MM.1S (cell line): Measurements from ENCODE around the gene PTTG2.

Experiments used
- DNase-seq: peaks from one replicate; pipeline ENCODE4 v3.0.0-alpha.2; 2015
- H2AFZ ChIP-seq: fragments of 300-600 bp; sonication (generic); 2 replicates; pipeline ENCODE4 v1.6.0; 2016; ENCODE audit warnings: antibody characterized with exemption, low read length
- H3F3A ChIP-seq: fragments of 300-600 bp; sonication (generic); 2 replicates; pipeline ENCODE4 v1.6.1; 2016; ENCODE audit warnings: mild to moderate bottlenecking, antibody characterized with exemption, low read length, moderate library complexity, mixed read lengths; ENCODE audit not compliant: insufficient read depth
- H3K27ac ChIP-seq: fragments of 300-600 bp; sonication (generic); 2 replicates; pipeline ENCODE4 v1.5.1; 2016; ENCODE audit warnings: mild to moderate bottlenecking, low read length
- H3K27me3 ChIP-seq: fragments of 300-600 bp; sonication (generic); replicated peaks from 2 replicates; pipeline ENCODE4 v1.6.0; 2016; ENCODE audit warnings: low read length; ENCODE audit not compliant: insufficient read depth
- H3K36me3 ChIP-seq: fragments of 300-600 bp; sonication (generic); replicated peaks from 2 replicates; pipeline ENCODE4 v1.6.1; 2016; ENCODE audit warnings: mild to moderate bottlenecking, low read length, mixed read lengths; ENCODE audit not compliant: insufficient read depth
- H3K4me1 ChIP-seq: fragments of 300-600 bp; sonication (generic); 2 replicates; pipeline ENCODE4 v1.6.1; 2016; ENCODE audit warnings: low read length, mixed read lengths
- H3K4me2 ChIP-seq: fragments of 300-600 bp; sonication (generic); 2 replicates; pipeline ENCODE4 v1.6.0; 2016; ENCODE audit warnings: low read depth, low read length
- H3K4me3 ChIP-seq: fragments of 300-600 bp; sonication (generic); 2 replicates; pipeline ENCODE4 v1.5.1; 2016; ENCODE audit warnings: low read length, mixed read lengths
- H3K79me2 ChIP-seq: fragments of 300-600 bp; sonication (generic); 2 replicates; pipeline ENCODE4 v1.6.1; 2016; ENCODE audit warnings: mixed run types, low read length, mixed read lengths
- H3K9ac ChIP-seq: fragments of 300-600 bp; sonication (generic); 2 replicates; pipeline ENCODE4 v1.6.1; 2016; ENCODE audit warnings: low read length, mixed read lengths
- H3K9me2 ChIP-seq: fragments of 300-600 bp; sonication (generic); replicated peaks from 2 replicates; pipeline ENCODE4 v1.6.1; 2016; ENCODE audit warnings: mild to moderate bottlenecking, low read length, mixed read lengths; ENCODE audit not compliant: insufficient read depth
- H3K9me3 ChIP-seq: fragments of 300-600 bp; sonication (generic); replicated peaks from 2 replicates; pipeline ENCODE4 v1.6.1; 2016; ENCODE audit warnings: mild to moderate bottlenecking, low read length, mixed read lengths; ENCODE audit not compliant: insufficient read depth
- H4K20me1 ChIP-seq: fragments of 300-600 bp; sonication (generic); 2 replicates; pipeline ENCODE4 v1.6.1; 2016; ENCODE audit warnings: mild to moderate bottlenecking, low read length, moderate library complexity, mixed read lengths; ENCODE audit not compliant: insufficient read depth
- CTCF ChIP-seq: fragments of 300-600 bp; sonication (generic); IDR thresholded peaks from 2 replicates; pipeline ENCODE4 v1.5.1; 2016; ENCODE audit warnings: antibody characterized with exemption, low read length, mixed read lengths
- EZH2 ChIP-seq: fragments of 300-600 bp; sonication (generic); optimal IDR thresholded peaks from 2 replicates; pipeline ENCODE3; 2017; ENCODE audit warnings: low read depth, mild to moderate bottlenecking, antibody characterized with exemption, low read length, mixed read lengths
- EZH2phosphoT487 ChIP-seq: fragments of 300-600 bp; sonication (generic); IDR thresholded peaks from 2 replicates; pipeline ENCODE4 v1.6.1; 2018; ENCODE audit warnings: antibody characterized with exemption, low read length

PTTG2 gene

DNA sequence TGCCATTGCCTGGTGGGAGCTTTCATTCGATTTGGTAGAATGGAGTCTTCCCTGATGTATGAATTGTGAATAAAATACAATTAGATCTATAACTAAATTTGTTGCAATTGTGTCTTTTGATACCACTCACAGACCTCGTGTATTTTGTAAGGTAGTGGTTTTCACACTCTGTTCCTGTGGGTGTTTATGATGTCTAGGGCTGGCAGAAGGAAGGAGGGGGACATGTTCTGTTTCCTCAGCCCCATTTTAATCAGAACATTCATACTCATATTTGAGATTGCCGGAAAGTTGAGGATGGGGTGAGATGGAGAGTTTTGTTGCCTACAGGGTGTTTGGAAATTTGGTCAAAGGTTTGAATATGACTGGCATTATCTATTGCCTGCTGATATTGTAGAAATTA is 42.9 kb downstream of the PTTG2 start:
- no peaks in the 10 kb centered on the region for H3K36me3 ChIP-seq
- H3K9me3 ChIP-seq, result no peaks in the 10 kb centered on the region

DNA sequence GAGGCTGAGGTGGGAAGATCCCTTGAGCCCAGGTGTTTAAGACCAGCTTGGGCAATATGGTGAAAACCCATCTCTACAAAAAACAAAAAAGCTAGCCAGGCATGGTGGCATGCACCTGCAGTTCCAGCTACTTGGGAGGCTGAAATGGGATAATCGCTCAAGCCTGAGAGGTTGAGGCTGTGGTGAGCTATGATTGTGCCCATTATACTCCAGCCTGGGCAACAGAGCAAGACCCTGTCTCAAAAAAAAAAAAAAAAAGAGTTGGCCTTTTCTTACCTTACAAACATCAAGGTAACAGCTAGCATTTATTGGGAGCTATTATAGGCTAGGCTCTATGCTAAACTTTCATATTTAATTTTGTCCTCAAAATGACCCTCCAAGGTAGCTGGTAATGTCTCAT is 43.4 kb downstream of the PTTG2 start:
- peaks cover 12% of the 10 kb centered on the region for H3K4me1 ChIP-seq
- no peaks in the 10 kb centered on the region for H3K36me3 ChIP-seq
- H3K27me3 ChIP-seq, result no peaks in the 10 kb centered on the region
- H3K4me3 ChIP-seq, result no peak overlapping the region
- no peak overlapping the region for H2AFZ ChIP-seq
- no peak overlapping the region for H3K4me2 ChIP-seq
- no peak overlapping the region for H3K27ac ChIP-seq
- no peak for TF ChIP-seq EZH2phosphoT487
- no peak for TF ChIP-seq EZH2
- TF ChIP-seq CTCF, result no peak
- no peak for DNase-seq
- H3K9me2 ChIP-seq, result no peaks in the 10 kb centered on the region
- peaks cover 66% of the 10 kb centered on the region for H3K79me2 ChIP-seq
- no peaks in the 10 kb centered on the region for H4K20me1 ChIP-seq
- no peak overlapping the region for H3K9ac ChIP-seq
- no peaks in the 10 kb centered on the region for H3F3A ChIP-seq
- H3K9me3 ChIP-seq, result no peaks in the 10 kb centered on the region

More for the DNA sequence above, 42.9 kb downstream of the PTTG2 start:
- Histone ChIP-seq H3K27ac (no peak overlapping the region), H3K4me2 (no peak overlapping the region), H3K9ac (no peak overlapping the region), H2AFZ (no peak overlapping the region), H3K4me3 (no peak overlapping the region), H3K9me2 (no peaks in the 10 kb centered on the region), H3K27me3 (no peaks in the 10 kb centered on the region), H3K79me2 (peaks cover 67% of the 10 kb centered on the region), H3F3A (no peaks in the 10 kb centered on the region), H3K4me1 (peaks cover 12% of the 10 kb centered on the region), H4K20me1 (no peaks in the 10 kb centered on the region)
- DNase-seq, result no peak
- TF ChIP-seq EZH2 (no peak), EZH2phosphoT487 (no peak), CTCF (no peak)

DNA sequence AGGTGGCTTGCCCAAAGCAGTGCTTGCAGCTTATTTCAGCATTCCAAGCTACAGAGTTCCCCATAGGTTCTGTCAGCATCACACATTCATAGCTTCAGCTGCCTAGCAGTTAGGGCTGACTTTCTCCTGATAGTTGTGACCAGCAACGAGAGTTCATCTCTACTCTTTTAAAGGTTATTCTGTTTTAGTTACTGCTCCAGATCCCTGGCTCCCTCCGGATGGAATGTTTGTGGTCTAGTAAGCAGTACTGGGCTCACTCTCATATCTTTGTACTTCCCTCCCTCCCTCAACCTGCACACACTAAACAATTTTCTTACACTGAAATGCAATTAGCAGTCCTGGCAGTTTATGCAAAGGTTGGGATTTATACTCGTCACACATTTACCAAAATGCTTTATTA is 43.9 kb downstream of the PTTG2 start:
- Histone ChIP-seq H3K9me3 (no peaks in the 10 kb centered on the region), H3K36me3 (no peaks in the 10 kb centered on the region), H3K4me1 (peaks cover 12% of the 10 kb centered on the region), H3K4me2 (no peak overlapping the region), H3K79me2 (peaks cover 66% of the 10 kb centered on the region), H3K9ac (no peak overlapping the region), H3K9me2 (no peaks in the 10 kb centered on the region), H3K27me3 (no peaks in the 10 kb centered on the region), H3K27ac (no peak overlapping the region), H4K20me1 (no peaks in the 10 kb centered on the region), H2AFZ (no peak overlapping the region), H3K4me3 (no peak overlapping the region), H3F3A (no peaks in the 10 kb centered on the region)
- DNase-seq, result no peak
- TF ChIP-seq EZH2 (no peak), EZH2phosphoT487 (no peak), CTCF (no peak)
